ENCODE measurements around the gene PCA3. TPM values are rescaled to one million over a fixed set of nuclear protein-coding genes. Genes with fewer than 3 reads are reported as not detected.

Gene PCA3
- total RNA-seq: under 1 TPM; 0.32 to 0.81 TPM
- polyA plus RNA-seq: 1 to 10 TPM in 1 of 2 donors, not detected in 1; 2.0 TPM
- long read RNA-seq, donor 1, partial matches to known transcripts: 1 of 82 reads
- long read RNA-seq, donor 1, other reads (novel, unspliced or antisense): 81 of 82 reads
- long read RNA-seq, donor 2, partial matches to known transcripts: 5 of 52 reads
- long read RNA-seq, donor 2, other reads (novel, unspliced or antisense): 47 of 52 reads

DNA sequence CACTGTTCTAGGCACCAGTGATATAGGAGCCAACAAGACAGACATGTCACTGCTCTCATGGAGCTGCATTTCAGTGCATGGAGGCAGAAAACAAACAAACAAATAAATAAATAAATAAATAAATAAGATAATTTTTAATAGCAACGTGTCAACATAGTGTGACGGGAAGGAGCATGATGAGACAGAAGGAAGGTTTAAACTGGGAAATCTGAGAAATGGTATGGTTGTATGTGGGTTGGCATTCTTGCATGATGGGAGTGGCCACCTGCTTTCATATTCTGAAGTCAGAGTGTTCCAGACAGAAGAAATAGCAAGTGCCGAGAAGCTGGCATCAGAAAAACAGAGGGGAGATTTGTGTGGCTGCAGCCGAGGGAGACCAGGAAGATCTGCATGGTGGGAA, at the start of gene PCA3:
PCA3 (plus strand) TSS at position 301 of the 400 bp plus-strand sequence.
- no peak for DNase-seq
- peaks cover 0 to 2% of the 10 kb centered on the region in 2 donors for H3K36me3 ChIP-seq (ENCODE audit: control insufficient read depth in 1 of 2, insufficient read depth in 2 of 2, low read length in 1 of 2)
- no peaks in the 10 kb centered on the region for H3K9me3 ChIP-seq (ENCODE audit: control insufficient read depth, low read length)
- WGBS, 2 donors: 90 to 94% methylated on average over 4 of the region's 4 CpGs
- intact Hi-C loops (cut with DNase I): loop anchor here in 1 of 2 donors (5.0 kb wide), 1 partner anchor 223 kb away; no protein-coding TSS in a partner anchor
- no peak within 1 kb of the TSS for H3K4me3 ChIP-seq (ENCODE audit: low read length in 2 of 2)
- H3K27ac ChIP-seq (ENCODE audit: low read depth in 1 of 2, low read length in 2 of 2): no peak within 1 kb of the TSS
- H3K4me1 ChIP-seq (ENCODE audit: control insufficient read depth in 1 of 2, insufficient read depth in 2 of 2, low read length in 2 of 2): no peaks in the 10 kb centered on the region
- no peak for ATAC-seq (ENCODE audit: low FRiP score)
- H3K27me3 ChIP-seq (ENCODE audit: control insufficient read depth in 1 of 2, insufficient read depth in 2 of 2, low read length in 1 of 2): no peaks in the 10 kb centered on the region

DNA sequence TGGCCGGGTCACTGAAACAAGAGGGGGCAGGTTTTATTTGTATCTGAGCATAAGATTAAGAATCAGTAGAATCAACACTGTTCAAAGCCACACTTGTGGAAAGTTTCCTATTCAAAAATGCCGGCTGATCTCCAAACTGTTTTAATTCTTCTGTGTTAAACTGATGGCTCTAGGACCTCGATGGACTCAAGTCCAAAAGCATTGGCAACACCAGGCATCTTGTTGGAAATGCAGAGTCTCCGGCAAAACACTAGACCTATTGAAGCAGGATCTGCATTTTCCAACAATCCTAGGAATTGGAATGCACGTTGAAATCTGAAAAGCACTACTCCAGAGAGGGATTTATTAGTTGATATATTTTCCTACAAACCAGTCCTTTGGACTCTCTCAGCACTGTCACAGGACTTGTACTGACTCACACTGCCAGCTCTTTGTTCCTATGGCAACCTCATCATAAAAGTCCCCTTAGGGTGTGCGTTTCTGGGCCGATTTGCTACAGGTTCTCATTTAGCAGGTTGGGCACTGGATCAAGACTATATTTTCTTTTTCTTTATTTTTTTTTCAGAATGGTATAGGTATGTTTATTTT, 48.1 kb upstream of the PCA3 start:
- Histone ChIP-seq H3K4me1 (ENCODE audit: control insufficient read depth in 1 of 2, insufficient read depth in 2 of 2, low read length in 2 of 2) (peaks cover 6 to 7% of the 10 kb centered on the region in 2 donors), H3K36me3 (ENCODE audit: control insufficient read depth in 1 of 2, insufficient read depth in 2 of 2, low read length in 1 of 2) (peaks cover 4 to 6% of the 10 kb centered on the region in 2 donors), H3K27ac (ENCODE audit: low read depth in 1 of 2, low read length in 2 of 2) (no peak overlapping the region), H3K9me3 (ENCODE audit: control insufficient read depth, low read length) (no peaks in the 10 kb centered on the region), H3K4me3 (ENCODE audit: low read length in 2 of 2) (no peak overlapping the region), H3K27me3 (ENCODE audit: control insufficient read depth in 1 of 2, insufficient read depth in 2 of 2, low read length in 1 of 2) (no peaks in the 10 kb centered on the region)
- intact Hi-C loops (cut with DNase I): no loop called here
- ATAC-seq (ENCODE audit: low FRiP score) (no peak), DNase-seq (no peak)
- 46 to 53% methylated on average over 7 of the region's 7 CpGs for WGBS, 2 donors

DNA sequence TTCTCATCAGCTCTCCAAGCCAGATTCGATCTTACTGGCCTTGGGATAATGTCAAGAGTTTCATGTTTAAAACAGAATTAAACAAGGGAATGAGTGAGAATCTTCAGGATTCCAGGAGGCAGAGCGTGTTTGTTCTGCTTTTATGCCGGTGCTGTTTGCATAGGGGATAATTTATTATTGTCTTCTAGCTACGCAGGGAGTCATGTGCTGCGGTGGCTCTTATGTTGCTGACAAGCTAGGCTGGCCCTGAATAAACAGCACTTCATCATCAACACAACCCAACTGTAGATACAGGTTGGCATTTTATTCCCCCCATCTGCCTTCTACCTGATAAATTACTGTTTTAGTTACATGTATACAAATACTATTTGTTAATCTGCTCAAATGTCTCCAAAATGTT, 47.1 kb upstream of the PCA3 start:
- H3K4me1 ChIP-seq (ENCODE audit: control insufficient read depth in 1 of 2, insufficient read depth in 2 of 2, low read length in 2 of 2): peaks cover 6 to 7% of the 10 kb centered on the region in 2 donors
- intact Hi-C loops (cut with DNase I): no loop called here
- DNase-seq: no peak
- H3K4me3 ChIP-seq (ENCODE audit: low read length in 2 of 2): no peak overlapping the region
- ATAC-seq (ENCODE audit: low FRiP score): no peak
- H3K27me3 ChIP-seq (ENCODE audit: control insufficient read depth in 1 of 2, insufficient read depth in 2 of 2, low read length in 1 of 2): no peaks in the 10 kb centered on the region
- peaks cover 2 to 6% of the 10 kb centered on the region in 2 donors for H3K36me3 ChIP-seq (ENCODE audit: control insufficient read depth in 1 of 2, insufficient read depth in 2 of 2, low read length in 1 of 2)
- 74 to 76% methylated on average over 5 of the region's 5 CpGs for WGBS, 2 donors
- H3K9me3 ChIP-seq (ENCODE audit: control insufficient read depth, low read length): no peaks in the 10 kb centered on the region
- H3K27ac ChIP-seq (ENCODE audit: low read depth in 1 of 2, low read length in 2 of 2): peak overlapping the region in 1 of 2 donors; percentile 67

DNA sequence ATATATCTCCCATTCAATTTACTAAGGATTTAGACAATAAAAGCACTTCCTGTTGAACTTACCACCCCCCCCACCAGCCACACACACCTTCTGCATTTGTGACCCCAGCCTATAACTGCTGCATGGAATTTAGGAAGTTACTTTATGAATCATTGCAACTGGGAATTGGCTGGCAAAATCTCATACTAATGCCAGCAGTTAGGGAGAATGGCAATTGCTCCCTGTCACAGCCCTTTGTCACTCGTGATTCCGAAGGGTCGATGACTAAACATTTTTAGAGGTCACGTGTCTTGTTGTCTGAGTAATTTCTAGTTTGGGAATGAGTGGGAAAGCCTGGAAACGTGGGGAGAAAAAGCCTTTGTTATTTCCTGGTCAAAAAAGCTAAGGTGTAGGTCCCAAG, 46.6 kb upstream of the PCA3 start:
- H3K27ac ChIP-seq (ENCODE audit: low read depth in 1 of 2, low read length in 2 of 2): no peak overlapping the region
- peak; percentile 65 for ATAC-seq (ENCODE audit: low FRiP score)
- peaks cover 2 to 6% of the 10 kb centered on the region in 2 donors for H3K36me3 ChIP-seq (ENCODE audit: control insufficient read depth in 1 of 2, insufficient read depth in 2 of 2, low read length in 1 of 2)
- 1 to 3% methylated on average over 5 of the region's 5 CpGs for WGBS, 2 donors
- H3K27me3 ChIP-seq (ENCODE audit: control insufficient read depth in 1 of 2, insufficient read depth in 2 of 2, low read length in 1 of 2): no peaks in the 10 kb centered on the region
- no peak overlapping the region for H3K4me3 ChIP-seq (ENCODE audit: low read length in 2 of 2)
- H3K4me1 ChIP-seq (ENCODE audit: control insufficient read depth in 1 of 2, insufficient read depth in 2 of 2, low read length in 2 of 2): peaks cover 6 to 7% of the 10 kb centered on the region in 2 donors
- H3K9me3 ChIP-seq (ENCODE audit: control insufficient read depth, low read length): no peaks in the 10 kb centered on the region
- intact Hi-C loops (cut with DNase I): no loop called here
- DNase-seq: peak in 1 of 2 donors; percentile 50

DNA sequence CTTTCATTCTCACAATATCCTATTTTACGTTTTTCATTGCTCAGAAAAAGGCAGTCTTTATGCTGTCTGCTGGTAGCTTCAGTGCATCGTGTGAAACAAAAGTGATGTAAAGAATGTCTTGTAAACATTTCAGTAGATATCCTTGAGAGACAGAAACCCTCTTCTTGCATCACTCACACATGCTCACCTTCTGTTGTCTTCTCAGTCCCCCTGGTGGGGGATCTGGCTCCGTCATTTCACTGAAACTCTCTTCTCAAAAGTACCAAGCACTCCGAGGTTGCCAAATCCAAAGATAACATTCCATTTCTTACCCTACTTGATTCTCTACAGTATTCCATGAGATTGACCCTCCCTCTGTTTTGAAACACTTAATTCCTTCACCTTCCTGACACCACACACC, 46.1 kb upstream of the PCA3 start:
- no peak for ATAC-seq (ENCODE audit: low FRiP score)

DNA sequence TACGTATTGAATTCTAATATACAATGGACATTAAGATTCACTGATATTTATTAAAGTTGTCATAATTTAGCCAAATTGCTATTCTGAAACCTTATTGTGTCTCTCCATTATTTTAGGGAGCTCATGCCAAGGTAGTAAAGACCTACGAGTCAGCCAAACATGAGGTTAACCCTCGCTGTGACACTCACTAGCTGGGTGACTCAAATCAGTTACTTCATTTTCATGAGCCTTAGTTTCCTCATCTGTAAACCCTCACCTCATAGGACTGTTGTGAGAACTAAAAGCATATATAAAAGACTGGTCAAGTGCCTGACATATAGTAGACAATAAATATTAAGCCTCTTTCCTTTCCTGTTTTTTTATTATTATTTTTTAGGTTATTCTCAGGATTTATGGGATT, 44.0 kb upstream of the PCA3 start:
- H3K36me3 ChIP-seq (ENCODE audit: control insufficient read depth in 1 of 2, insufficient read depth in 2 of 2, low read length in 1 of 2): peaks cover 1 to 2% of the 10 kb centered on the region in 2 donors
- no peaks in the 10 kb centered on the region for H3K9me3 ChIP-seq (ENCODE audit: control insufficient read depth, low read length)
- H3K4me3 ChIP-seq (ENCODE audit: low read length in 2 of 2): no peak overlapping the region
- no peaks in the 10 kb centered on the region for H3K27me3 ChIP-seq (ENCODE audit: control insufficient read depth in 1 of 2, insufficient read depth in 2 of 2, low read length in 1 of 2)
- ATAC-seq (ENCODE audit: low FRiP score) (no peak), DNase-seq (no peak)
- 65 to 66% methylated on average over 3 of the region's 3 CpGs for WGBS, 2 donors
- no peak overlapping the region for H3K27ac ChIP-seq (ENCODE audit: low read depth in 1 of 2, low read length in 2 of 2)
- H3K4me1 ChIP-seq (ENCODE audit: control insufficient read depth in 1 of 2, insufficient read depth in 2 of 2, low read length in 2 of 2): peaks cover 6 to 7% of the 10 kb centered on the region in 2 donors
- intact Hi-C loops (cut with DNase I): no loop called here

More for the DNA sequence above, 46.1 kb upstream of the PCA3 start:
- no peak for DNase-seq
- no peaks in the 10 kb centered on the region for H3K27me3 ChIP-seq (ENCODE audit: control insufficient read depth in 1 of 2, insufficient read depth in 2 of 2, low read length in 1 of 2)
- no peak overlapping the region for H3K4me3 ChIP-seq (ENCODE audit: low read length in 2 of 2)
- intact Hi-C loops (cut with DNase I): no loop called here
- no peaks in the 10 kb centered on the region for H3K9me3 ChIP-seq (ENCODE audit: control insufficient read depth, low read length)
- peaks cover under 1 to 2% of the 10 kb centered on the region in 2 donors for H3K36me3 ChIP-seq (ENCODE audit: control insufficient read depth in 1 of 2, insufficient read depth in 2 of 2, low read length in 1 of 2)
- H3K4me1 ChIP-seq (ENCODE audit: control insufficient read depth in 1 of 2, insufficient read depth in 2 of 2, low read length in 2 of 2): peaks cover 6 to 7% of the 10 kb centered on the region in 2 donors
- H3K27ac ChIP-seq (ENCODE audit: low read depth in 1 of 2, low read length in 2 of 2): peak overlapping the region in 1 of 2 donors; percentile 32
- 38% methylated on average over 4 of the region's 4 CpGs for WGBS, 2 donors

DNA sequence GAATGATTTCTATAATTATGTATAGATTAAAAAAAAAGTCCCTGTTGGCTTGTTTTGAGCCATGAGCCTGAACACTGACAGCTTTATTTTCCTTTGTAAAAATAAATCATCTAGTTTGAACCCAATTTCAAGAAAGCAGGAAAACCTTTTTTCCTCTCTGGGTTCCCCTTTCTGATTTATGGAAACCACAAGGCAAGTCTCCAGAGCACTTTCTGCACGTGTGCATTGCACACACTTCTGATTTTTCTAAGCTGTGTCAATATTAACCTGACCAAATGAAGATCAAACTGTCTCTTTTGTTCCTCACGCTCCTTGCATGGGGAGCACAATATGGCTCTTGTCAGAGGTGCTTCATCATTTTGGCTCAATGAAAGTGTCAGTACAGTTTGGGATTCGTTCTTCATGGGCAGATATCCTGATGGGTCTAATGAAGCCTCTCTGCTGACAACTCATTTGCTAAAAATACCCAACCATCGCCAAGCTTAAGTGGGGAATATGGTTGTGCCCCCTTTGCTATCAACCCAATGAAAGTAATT, 39.2 kb upstream of the PCA3 start:
- DNase-seq (no peak), ATAC-seq (ENCODE audit: low FRiP score) (no peak)
- no peaks in the 10 kb centered on the region for H3K9me3 ChIP-seq (ENCODE audit: control insufficient read depth, low read length)
- intact Hi-C loops (cut with DNase I): no loop called here
- no peaks in the 10 kb centered on the region for H3K4me1 ChIP-seq (ENCODE audit: control insufficient read depth in 1 of 2, insufficient read depth in 2 of 2, low read length in 2 of 2)
- peaks cover 2 to 8% of the 10 kb centered on the region in 2 donors for H3K36me3 ChIP-seq (ENCODE audit: control insufficient read depth in 1 of 2, insufficient read depth in 2 of 2, low read length in 1 of 2)
- WGBS, 2 donors: 65 to 71% methylated on average over 4 of the region's 4 CpGs
- H3K27ac ChIP-seq (ENCODE audit: low read depth in 1 of 2, low read length in 2 of 2): no peak overlapping the region
- H3K27me3 ChIP-seq (ENCODE audit: control insufficient read depth in 1 of 2, insufficient read depth in 2 of 2, low read length in 1 of 2): no peaks in the 10 kb centered on the region
- H3K4me3 ChIP-seq (ENCODE audit: low read length in 2 of 2): no peak overlapping the region

DNA sequence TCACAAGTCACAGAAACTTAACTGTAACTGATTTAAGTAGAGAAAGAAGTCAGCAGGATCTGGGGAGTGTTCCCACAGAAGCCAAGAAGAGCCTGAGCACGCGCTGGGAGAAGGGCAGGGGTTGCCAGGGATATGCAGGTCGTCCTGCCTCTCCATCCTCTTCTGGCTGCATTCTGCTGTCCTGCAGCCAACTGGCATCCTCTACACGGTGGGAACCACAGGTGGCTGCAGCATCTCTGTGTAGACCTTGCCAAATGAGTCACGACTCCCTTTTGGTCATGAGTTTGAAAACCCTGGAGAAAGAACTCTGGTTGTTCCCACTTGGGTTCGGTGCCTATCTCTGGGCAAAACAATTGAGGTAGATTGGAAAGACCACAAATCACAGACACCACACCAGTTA, 38.4 kb upstream of the PCA3 start:
- 58 to 65% methylated on average over 6 of the region's 6 CpGs for WGBS, 2 donors
- intact Hi-C loops (cut with DNase I): no loop called here
- peaks cover 2 to 8% of the 10 kb centered on the region in 2 donors for H3K36me3 ChIP-seq (ENCODE audit: control insufficient read depth in 1 of 2, insufficient read depth in 2 of 2, low read length in 1 of 2)
- no peaks in the 10 kb centered on the region for H3K9me3 ChIP-seq (ENCODE audit: control insufficient read depth, low read length)
- DNase-seq: no peak
- H3K27me3 ChIP-seq (ENCODE audit: control insufficient read depth in 1 of 2, insufficient read depth in 2 of 2, low read length in 1 of 2): no peaks in the 10 kb centered on the region
- H3K4me1 ChIP-seq (ENCODE audit: control insufficient read depth in 1 of 2, insufficient read depth in 2 of 2, low read length in 2 of 2): no peaks in the 10 kb centered on the region
- H3K27ac ChIP-seq (ENCODE audit: low read depth in 1 of 2, low read length in 2 of 2): no peak overlapping the region
- ATAC-seq (ENCODE audit: low FRiP score): no peak
- no peak overlapping the region for H3K4me3 ChIP-seq (ENCODE audit: low read length in 2 of 2)

DNA sequence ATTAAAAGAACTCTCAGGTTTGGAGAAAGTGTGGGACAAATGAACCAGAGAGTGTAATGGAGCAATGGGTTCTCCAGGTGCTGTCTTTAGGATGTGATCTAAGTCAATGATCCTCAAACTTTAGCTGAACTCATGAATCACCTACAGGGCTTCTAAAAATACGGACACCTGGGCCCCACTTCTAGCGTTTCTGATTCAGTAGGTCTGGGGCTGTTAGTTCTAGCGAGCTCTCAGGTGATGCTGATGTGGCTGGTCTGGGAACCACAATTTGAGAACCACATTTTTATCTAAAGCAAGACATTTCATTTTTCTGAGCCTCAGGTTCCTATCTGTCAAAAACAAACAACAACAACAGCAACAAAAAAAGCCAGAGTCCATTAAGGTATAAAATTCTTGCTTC, 35.1 kb upstream of the PCA3 start:
- ATAC-seq (ENCODE audit: low FRiP score) (no peak), DNase-seq (no peak)
- Histone ChIP-seq H3K27ac (ENCODE audit: low read depth in 1 of 2, low read length in 2 of 2) (no peak overlapping the region), H3K4me3 (ENCODE audit: low read length in 2 of 2) (no peak overlapping the region), H3K4me1 (ENCODE audit: control insufficient read depth in 1 of 2, insufficient read depth in 2 of 2, low read length in 2 of 2) (no peaks in the 10 kb centered on the region), H3K27me3 (ENCODE audit: control insufficient read depth in 1 of 2, insufficient read depth in 2 of 2, low read length in 1 of 2) (no peaks in the 10 kb centered on the region), H3K9me3 (ENCODE audit: control insufficient read depth, low read length) (no peaks in the 10 kb centered on the region), H3K36me3 (ENCODE audit: control insufficient read depth in 1 of 2, insufficient read depth in 2 of 2, low read length in 1 of 2) (peaks cover 2 to 8% of the 10 kb centered on the region in 2 donors)
- intact Hi-C loops (cut with DNase I): no loop called here
- 93 to 94% methylated on average over 3 of the region's 3 CpGs for WGBS, 2 donors
